Endothelial cell (in vitro differentiated cells): ENCODE data around the gene PSMG1. TPM values are rescaled to one million over a fixed set of nuclear protein-coding genes. Genes with fewer than 3 reads are reported as not detected.

Experiments used
- DNase-seq: peaks from one replicate; pipeline ENCODE4 v3.0.0; 2021; ENCODE audit warnings: low spot score
- H3K27ac Mint-ChIP-seq: one replicate; pipeline ENCODE4 v1.8.0; 2021; ENCODE audit warnings: mixed read lengths, inconsistent platforms; ENCODE audit not compliant: unreplicated experiment
- H3K27me3 Mint-ChIP-seq: one replicate; pipeline ENCODE4 v1.8.0; 2021; ENCODE audit warnings: mild to moderate bottlenecking, moderate library complexity, mixed read lengths, inconsistent platforms; ENCODE audit not compliant: unreplicated experiment
- H3K36me3 Mint-ChIP-seq: one replicate; pipeline ENCODE4 v1.8.0; 2021; ENCODE audit warnings: mild to moderate bottlenecking, low read depth, mixed read lengths, inconsistent platforms; ENCODE audit not compliant: unreplicated experiment
- H3K4me1 Mint-ChIP-seq: one replicate; pipeline ENCODE4 v1.8.0; 2021; ENCODE audit warnings: mild to moderate bottlenecking, mixed read lengths, inconsistent platforms; ENCODE audit not compliant: unreplicated experiment
- H3K4me3 Mint-ChIP-seq: one replicate; pipeline ENCODE4 v1.8.0; 2021; ENCODE audit warnings: mild to moderate bottlenecking, mixed read lengths, inconsistent platforms; ENCODE audit not compliant: unreplicated experiment
- H3K9me3 Mint-ChIP-seq: one replicate; pipeline ENCODE4 v1.8.0; 2021; ENCODE audit warnings: mixed read lengths, inconsistent platforms; ENCODE audit not compliant: unreplicated experiment
- CTCF ChIP-seq: fragments of 200-600 bp; sonication (generic); IDR thresholded peaks from one replicate; pipeline ENCODE4 v1.5.0; 2021; ENCODE audit warnings: antibody characterized with exemption; ENCODE audit not compliant: unreplicated experiment
- total RNA-seq: library from RNA; stranded (reverse); fragmentation: NEBNext Ultra II Directional; extraction: Animal tissue kit (Norgen Biotek cat#: 25700); gene quantifications from one replicate; pipeline ENCODE4 v1.2.1, GENCODE V29; 2021; ENCODE audit not compliant: unreplicated experiment

Gene PSMG1
- total RNA-seq, 1 donor from 2014 or later, result 36.8 TPM

DNA sequence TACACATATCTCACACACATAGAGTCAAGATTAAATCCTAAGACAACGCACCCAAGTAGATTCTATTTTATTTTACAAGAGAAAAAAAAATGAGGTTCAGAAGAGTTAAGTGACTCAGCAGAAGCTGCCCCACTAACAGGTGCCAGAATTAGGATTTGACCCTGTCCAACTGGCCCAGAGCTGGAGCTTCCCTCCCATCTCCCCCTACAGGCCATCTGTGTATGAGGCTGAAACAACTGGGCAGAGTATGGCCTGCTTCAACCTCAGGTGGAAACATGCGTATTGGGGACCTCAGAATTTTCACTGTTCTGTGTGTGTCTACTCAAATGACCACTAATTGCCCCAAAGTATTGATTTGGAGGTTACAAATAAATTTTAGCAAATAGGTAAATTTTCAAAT, 29.9 kb downstream of the PSMG1 start:
- H3K4me1 Mint-ChIP-seq, result no peaks in the 10 kb centered on the region
- no peak overlapping the region for H3K4me3 Mint-ChIP-seq
- H3K27me3 Mint-ChIP-seq, result no peaks in the 10 kb centered on the region
- H3K9me3 Mint-ChIP-seq, result no peaks in the 10 kb centered on the region
- no peaks in the 10 kb centered on the region for H3K36me3 Mint-ChIP-seq
- no peak for DNase-seq
- TF ChIP-seq CTCF, result peak; percentile 51
- peak overlapping the region; percentile 10 for H3K27ac Mint-ChIP-seq

- H3K27me3 Mint-ChIP-seq, result no peaks in the 10 kb centered on the region
- TF ChIP-seq CTCF, result no peak
- no peak overlapping the region for H3K4me3 Mint-ChIP-seq
- H3K27ac Mint-ChIP-seq, result no peak overlapping the region
- no peaks in the 10 kb centered on the region for H3K4me1 Mint-ChIP-seq
- H3K36me3 Mint-ChIP-seq, result no peaks in the 10 kb centered on the region
- H3K9me3 Mint-ChIP-seq, result no peaks in the 10 kb centered on the region
- no peak for DNase-seq
Observed at GRCh38 chr21:39152271-39152670, 31.0 kb downstream of the PSMG1 start.

- H3K4me1 Mint-ChIP-seq, result no peaks in the 10 kb centered on the region
- no peaks in the 10 kb centered on the region for H3K36me3 Mint-ChIP-seq
- no peak for TF ChIP-seq CTCF
- DNase-seq, result no peak
- H3K9me3 Mint-ChIP-seq, result no peaks in the 10 kb centered on the region
- no peak overlapping the region for H3K4me3 Mint-ChIP-seq
- no peaks in the 10 kb centered on the region for H3K27me3 Mint-ChIP-seq
- H3K27ac Mint-ChIP-seq, result no peak overlapping the region
Observed at GRCh38 chr21:39150877-39151276, 32.4 kb downstream of the PSMG1 start.

- peaks cover 2% of the 10 kb centered on the region for H3K27me3 Mint-ChIP-seq
Observed at GRCh38 chr21:39150316-39150715, 32.9 kb downstream of the PSMG1 start.

DNA sequence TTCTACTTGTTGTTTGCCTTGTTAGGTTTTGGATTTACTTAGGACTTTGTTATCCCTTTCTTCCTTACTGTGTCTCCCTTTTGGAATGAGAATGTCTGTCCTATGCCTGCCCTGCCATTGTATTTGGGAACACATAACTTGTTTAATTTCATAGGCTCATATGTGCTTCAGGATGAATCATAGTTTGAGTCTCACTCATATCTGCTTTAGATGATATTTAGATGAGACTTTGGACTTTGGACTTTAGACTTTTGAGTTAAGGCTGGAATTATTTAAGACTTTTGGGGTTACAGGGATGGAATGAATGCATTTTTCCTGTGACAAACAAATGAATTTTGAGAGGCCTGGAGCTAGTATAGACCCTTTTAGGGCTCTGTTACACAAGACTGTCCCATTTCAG, 33.4 kb downstream of the PSMG1 start:
- no peak for TF ChIP-seq CTCF
- H3K9me3 Mint-ChIP-seq, result no peaks in the 10 kb centered on the region
- H3K27ac Mint-ChIP-seq, result no peak overlapping the region
- no peaks in the 10 kb centered on the region for H3K4me1 Mint-ChIP-seq
- H3K36me3 Mint-ChIP-seq, result no peaks in the 10 kb centered on the region
- no peak for DNase-seq
- no peak overlapping the region for H3K4me3 Mint-ChIP-seq
- peaks cover 2% of the 10 kb centered on the region for H3K27me3 Mint-ChIP-seq

More at GRCh38 chr21:39150316-39150715, 32.9 kb downstream of the PSMG1 start:
- Mint-ChIP-seq H3K4me1 (no peaks in the 10 kb centered on the region), H3K9me3 (no peaks in the 10 kb centered on the region), H3K27ac (no peak overlapping the region), H3K4me3 (no peak overlapping the region), H3K36me3 (no peaks in the 10 kb centered on the region)
- TF ChIP-seq CTCF, result no peak
- no peak for DNase-seq
